ENCODE results near the gene LSM14A. TPM values are rescaled to one million over a fixed set of nuclear protein-coding genes. Genes with fewer than 3 reads are reported as not detected.
A peak's percentile ranks its signal among the peaks of the same experiment; 100 is the strongest.

LSM14A gene
- total and polyA plus RNA-seq, 2 of the 13 experiments (the other 11 are each of a cell fraction or from before 2014, with no cell fraction given) = 77.0 to 83.6 TPM

DNA sequence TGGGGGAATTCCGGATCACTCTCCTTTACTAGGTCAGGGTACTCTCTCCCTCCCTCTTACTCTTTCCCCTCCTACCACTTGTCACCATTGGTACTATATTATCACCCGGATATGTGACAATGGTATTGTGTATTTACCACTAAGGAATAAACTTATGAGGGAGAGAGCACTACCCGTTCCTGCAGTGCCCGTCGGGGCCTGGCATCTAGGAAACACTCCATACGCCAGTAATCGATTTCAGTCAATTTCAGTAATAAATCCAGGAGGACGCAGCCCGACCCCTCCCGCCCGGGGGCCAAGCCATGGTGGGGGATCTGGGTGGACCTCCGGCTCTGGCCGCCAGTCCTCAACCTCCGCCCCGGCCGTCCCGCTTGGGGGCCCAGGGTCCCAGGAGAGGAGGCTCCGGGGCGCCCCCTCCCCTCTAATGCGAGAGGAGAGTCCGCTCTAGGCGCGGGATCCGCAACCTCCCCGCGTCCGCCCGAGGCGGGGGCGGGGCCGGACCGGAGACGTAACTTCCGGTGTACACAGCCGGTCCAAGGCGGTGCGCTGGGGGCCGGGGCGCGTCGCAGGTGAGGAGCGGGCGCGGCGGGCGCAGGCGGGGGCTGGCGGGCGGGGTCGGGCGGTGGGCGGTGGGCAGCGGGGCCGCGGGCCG lies 81.9 kb downstream of the LSM14A start, which contains the start of gene GARRE1 (continued):
- TF ChIP-seq KDM5B (CRISPR knock-in tag; IDR thresholded peaks at IDR 0.05; ENCODE audit: borderline replicate concordance) (no peak), ZNF678 (CRISPR knock-in tag; IDR thresholded peaks at IDR 0.05) (no peak), ZNF780A (CRISPR knock-in tag; IDR thresholded peaks at IDR 0.05) (no peak), PBX2 (CRISPR knock-in tag; IDR thresholded peaks at IDR 0.05) (no peak), NFYC (CRISPR knock-in tag; IDR thresholded peaks at IDR 0.05) (no peak), TP53 (CRISPR knock-in tag; conservative IDR thresholded peaks at IDR 0.05) (peak; percentile 80; the same call in 1 of the 2 replicates), SMAD3 (CRISPR knock-in tag; IDR thresholded peaks at IDR 0.05) (no peak), KDM2A (CRISPR knock-in tag; IDR thresholded peaks at IDR 0.05; ENCODE audit: borderline replicate concordance, low read depth) (peak; percentile 79), ZBTB7A (CRISPR knock-in tag; IDR thresholded peaks at IDR 0.05) (peak; percentile 67; the same call in 1 of the 2 replicates), PHF20 (CRISPR knock-in tag; IDR thresholded peaks at IDR 0.05) (peak; percentile 63; the same call in 1 of the 2 replicates), NFKBIZ (CRISPR knock-in tag; IDR thresholded peaks at IDR 0.05) (0 out of 2 replicates have a peak, but pooled peaks have one; percentile 33), ZEB1 (IDR thresholded peaks at IDR 0.05; ENCODE audit: insufficient replicate concordance, low read depth) (no peak), CC2D1A (CRISPR knock-in tag; IDR thresholded peaks at IDR 0.05) (no peak), ZNF331 (CRISPR knock-in tag; IDR thresholded peaks at IDR 0.05) (peak; percentile 52; the same call in 1 of the 2 replicates), TEAD3 (CRISPR knock-in tag; optimal IDR thresholded peaks at IDR 0.05; ENCODE audit: borderline replicate concordance) (peak; percentile 7), ZNF3 (CRISPR knock-in tag; IDR thresholded peaks at IDR 0.05) (no peak), MED1 (CRISPR knock-in tag; IDR thresholded peaks at IDR 0.05) (peak; percentile 46; the same call in 1 of the 2 replicates), ZNF552 (CRISPR knock-in tag; IDR thresholded peaks at IDR 0.05; ENCODE audit: borderline replicate concordance) (no peak), THAP9 (CRISPR knock-in tag; IDR thresholded peaks at IDR 0.05; ENCODE audit: borderline replicate concordance) (peak; percentile 45; the same call in 1 of the 2 replicates)
- TF ChIP-seq, protein P1, sequence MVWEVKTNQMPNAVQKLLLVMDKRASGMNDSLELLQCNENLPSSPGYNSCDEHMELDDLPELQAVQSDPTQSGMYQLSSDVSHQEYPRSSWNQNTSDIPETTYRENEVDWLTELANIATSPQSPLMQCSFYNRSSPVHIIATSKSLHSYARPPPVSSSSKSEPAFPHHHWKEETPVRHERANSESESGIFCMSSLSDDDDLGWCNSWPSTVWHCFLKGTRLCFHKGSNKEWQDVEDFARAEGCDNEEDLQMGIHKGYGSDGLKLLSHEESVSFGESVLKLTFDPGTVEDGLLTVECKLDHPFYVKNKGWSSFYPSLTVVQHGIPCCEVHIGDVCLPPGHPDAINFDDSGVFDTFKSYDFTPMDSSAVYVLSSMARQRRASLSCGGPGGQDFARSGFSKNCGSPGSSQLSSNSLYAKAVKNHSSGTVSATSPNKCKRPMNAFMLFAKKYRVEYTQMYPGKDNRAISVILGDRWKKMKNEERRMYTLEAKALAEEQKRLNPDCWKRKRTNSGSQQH (CRISPR knock-in tag; IDR thresholded peaks at IDR 0.05; ENCODE audit: low read depth) = no peak
- TF ChIP-seq, protein P2, sequence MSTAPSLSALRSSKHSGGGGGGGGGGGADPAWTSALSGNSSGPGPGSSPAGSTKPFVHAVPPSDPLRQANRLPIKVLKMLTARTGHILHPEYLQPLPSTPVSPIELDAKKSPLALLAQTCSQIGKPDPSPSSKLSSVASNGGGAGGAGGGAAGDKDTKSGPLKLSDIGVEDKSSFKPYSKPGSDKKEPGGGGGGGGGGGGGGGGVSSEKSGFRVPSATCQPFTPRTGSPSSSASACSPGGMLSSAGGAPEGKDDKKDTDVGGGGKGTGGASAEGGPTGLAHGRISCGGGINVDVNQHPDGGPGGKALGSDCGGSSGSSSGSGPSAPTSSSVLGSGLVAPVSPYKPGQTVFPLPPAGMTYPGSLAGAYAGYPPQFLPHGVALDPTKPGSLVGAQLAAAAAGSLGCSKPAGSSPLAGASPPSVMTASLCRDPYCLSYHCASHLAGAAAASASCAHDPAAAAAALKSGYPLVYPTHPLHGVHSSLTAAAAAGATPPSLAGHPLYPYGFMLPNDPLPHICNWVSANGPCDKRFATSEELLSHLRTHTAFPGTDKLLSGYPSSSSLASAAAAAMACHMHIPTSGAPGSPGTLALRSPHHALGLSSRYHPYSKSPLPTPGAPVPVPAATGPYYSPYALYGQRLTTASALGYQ (CRISPR knock-in tag; IDR thresholded peaks at IDR 0.05) = peak; percentile 52; the same call in 1 of the 2 replicates
- TF ChIP-seq, protein P3, sequence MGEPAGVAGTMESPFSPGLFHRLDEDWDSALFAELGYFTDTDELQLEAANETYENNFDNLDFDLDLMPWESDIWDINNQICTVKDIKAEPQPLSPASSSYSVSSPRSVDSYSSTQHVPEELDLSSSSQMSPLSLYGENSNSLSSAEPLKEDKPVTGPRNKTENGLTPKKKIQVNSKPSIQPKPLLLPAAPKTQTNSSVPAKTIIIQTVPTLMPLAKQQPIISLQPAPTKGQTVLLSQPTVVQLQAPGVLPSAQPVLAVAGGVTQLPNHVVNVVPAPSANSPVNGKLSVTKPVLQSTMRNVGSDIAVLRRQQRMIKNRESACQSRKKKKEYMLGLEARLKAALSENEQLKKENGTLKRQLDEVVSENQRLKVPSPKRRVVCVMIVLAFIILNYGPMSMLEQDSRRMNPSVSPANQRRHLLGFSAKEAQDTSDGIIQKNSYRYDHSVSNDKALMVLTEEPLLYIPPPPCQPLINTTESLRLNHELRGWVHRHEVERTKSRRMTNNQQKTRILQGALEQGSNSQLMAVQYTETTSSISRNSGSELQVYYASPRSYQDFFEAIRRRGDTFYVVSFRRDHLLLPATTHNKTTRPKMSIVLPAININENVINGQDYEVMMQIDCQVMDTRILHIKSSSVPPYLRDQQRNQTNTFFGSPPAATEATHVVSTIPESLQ (CRISPR knock-in tag; conservative IDR thresholded peaks at IDR 0.05) = no peak
